HEK293 (cell line): Measurements from ENCODE around the gene PRKAG2.

Experiments used
- CTCF ChIA-PET: fragments of 350-600 bp; formaldehyde crosslinking; extraction: SDS; loops from one replicate; lab custom pipeline; 2021; ENCODE audit warnings: antibody characterized with exemption; lab: Yijun Ruan, JAX
- POLR2A ChIA-PET: fragments of 300-600 bp; formaldehyde crosslinking; extraction: SDS; loops from one replicate; lab custom pipeline; 2020; ENCODE audit warnings: antibody characterized with exemption, inconsistent platforms; lab: Yijun Ruan, JAX
- H3K27ac ChIP-seq: fragments of 200-500 bp; sonication (Bioruptor generic); 2 replicates; pipeline ENCODE4 v1.5.1; 2014; ENCODE audit warnings: low read depth, low read length, control low read depth, inconsistent platforms; ENCODE audit errors: extremely low read depth
- H3K36me3 ChIP-seq, 2 experiments: fragments of 200-500 bp in 1 of 2; sonication (Bioruptor generic) in 1 of 2; 1 replicate in 1 of 2; 2 replicates in 1 of 2; pipeline ENCODE4 v1.5.1; 2014 to 2017; ENCODE audit warnings: inconsistent platforms in 2 of 2, low read length in 2 of 2; ENCODE audit not compliant: control insufficient read depth in 2 of 2, insufficient read depth in 1 of 2
- H3K4me1 ChIP-seq: fragments of 200-500 bp; sonication (Bioruptor generic); 2 replicates; pipeline ENCODE4 v1.5.1; 2014; ENCODE audit warnings: mild to moderate bottlenecking, low read length, inconsistent platforms; ENCODE audit not compliant: control insufficient read depth, insufficient read depth
- H3K4me3 ChIP-seq: 2 replicates; pipeline ENCODE4 v1.5.1; 2011; ENCODE audit warnings: low read depth, mild to moderate bottlenecking, control low read depth, low read length, moderate library complexity
- H3K9me3 ChIP-seq: fragments of 200-500 bp; sonication (Bioruptor generic); 2 replicates; pipeline ENCODE4 v1.5.1; 2014; ENCODE audit warnings: low read depth, low read length, inconsistent platforms; ENCODE audit not compliant: control insufficient read depth, insufficient read depth
- GFI1B ChIP-seq: fragments of 450-650 bp; formaldehyde crosslinking; IDR thresholded peaks from 2 replicates; pipeline ENCODE4 v1.5.1; 2016; ENCODE audit warnings: missing biosample characterization, missing genetic modification characterization
- GLI2 ChIP-seq: fragments of 450-650 bp; formaldehyde crosslinking; IDR thresholded peaks from 2 replicates; pipeline ENCODE4; 2017; ENCODE audit warnings: missing biosample characterization, missing genetic modification characterization, low read depth, borderline replicate concordance
- GLIS1 ChIP-seq: fragments of 450-650 bp; formaldehyde crosslinking; IDR thresholded peaks from 2 replicates; pipeline ENCODE4 v1.5.1; 2016; ENCODE audit warnings: missing biosample characterization, missing genetic modification characterization
- GLIS2 ChIP-seq: fragments of 450-650 bp; formaldehyde crosslinking; IDR thresholded peaks from 2 replicates; pipeline ENCODE4 v1.5.1; 2016; ENCODE audit warnings: missing biosample characterization, missing genetic modification characterization
- INSM2 ChIP-seq: fragments of 450-650 bp; formaldehyde crosslinking; IDR thresholded peaks from 2 replicates; pipeline ENCODE4 v1.5.1; 2016; ENCODE audit warnings: missing biosample characterization, missing genetic modification characterization
- KLF17 ChIP-seq: fragments of 450-650 bp; formaldehyde crosslinking; IDR thresholded peaks from 2 replicates; pipeline ENCODE4 v1.5.1; 2016; ENCODE audit warnings: missing biosample characterization, missing genetic modification characterization
- OSR2 ChIP-seq: fragments of 450-650 bp; formaldehyde crosslinking; IDR thresholded peaks from 2 replicates; pipeline ENCODE4 v1.5.1; 2016; ENCODE audit warnings: missing biosample characterization, missing genetic modification characterization
- SP2 ChIP-seq: fragments of 450-650 bp; formaldehyde crosslinking; IDR thresholded peaks from 2 replicates; pipeline ENCODE4 v1.5.1; 2016; ENCODE audit warnings: missing biosample characterization, missing genetic modification characterization
- ZBTB8A ChIP-seq: fragments of 450-650 bp; formaldehyde crosslinking; IDR thresholded peaks from 2 replicates; pipeline ENCODE4 v1.5.1; 2016; ENCODE audit warnings: missing biosample characterization, missing genetic modification characterization
- ZFP3 ChIP-seq: fragments of 450-650 bp; formaldehyde crosslinking; IDR thresholded peaks from 2 replicates; pipeline ENCODE4 v1.5.1; 2016; ENCODE audit warnings: low read depth, missing biosample characterization, missing genetic modification characterization
- ZFP37 ChIP-seq: fragments of 450-650 bp; formaldehyde crosslinking; IDR thresholded peaks from 2 replicates; pipeline ENCODE4 v1.5.1; 2016; ENCODE audit warnings: missing biosample characterization, missing genetic modification characterization
- ZNF10 ChIP-seq: fragments of 450-650 bp; formaldehyde crosslinking; IDR thresholded peaks from 2 replicates; pipeline ENCODE4 v1.5.1; 2017; ENCODE audit warnings: missing biosample characterization, missing genetic modification characterization
- ZNF112 ChIP-seq: fragments of 450-650 bp; formaldehyde crosslinking; IDR thresholded peaks from 2 replicates; pipeline ENCODE4 v1.5.0; 2017; ENCODE audit warnings: missing biosample characterization, missing genetic modification characterization
- ZNF133 ChIP-seq: fragments of 450-650 bp; formaldehyde crosslinking; IDR thresholded peaks from 2 replicates; pipeline ENCODE4 v1.5.1; 2016; ENCODE audit warnings: missing biosample characterization, missing genetic modification characterization
- ZNF138 ChIP-seq: fragments of 450-650 bp; formaldehyde crosslinking; IDR thresholded peaks from 2 replicates; pipeline ENCODE4 v1.5.1; 2016; ENCODE audit warnings: missing biosample characterization, missing genetic modification characterization, borderline replicate concordance
- ZNF211 ChIP-seq: fragments of 450-650 bp; formaldehyde crosslinking; IDR thresholded peaks from 2 replicates; pipeline ENCODE4 v1.5.1; 2016; ENCODE audit warnings: low read depth, missing biosample characterization, missing genetic modification characterization
- ZNF23 ChIP-seq: fragments of 450-650 bp; formaldehyde crosslinking; IDR thresholded peaks from 2 replicates; pipeline ENCODE4 v1.5.1; 2016; ENCODE audit warnings: missing biosample characterization, missing genetic modification characterization, borderline replicate concordance
- ZNF292 ChIP-seq: fragments of 450-650 bp; formaldehyde crosslinking; IDR thresholded peaks from 2 replicates; pipeline ENCODE4 v1.5.1; 2016; ENCODE audit warnings: low read depth, missing biosample characterization, missing genetic modification characterization, borderline replicate concordance
- ZNF341 ChIP-seq: fragments of 450-650 bp; formaldehyde crosslinking; IDR thresholded peaks from 2 replicates; pipeline ENCODE4; 2016; ENCODE audit warnings: low read depth, missing biosample characterization, missing genetic modification characterization
- ZNF354C ChIP-seq: fragments of 450-650 bp; formaldehyde crosslinking; IDR thresholded peaks from 2 replicates; pipeline ENCODE4 v1.5.1; 2016; ENCODE audit warnings: missing biosample characterization, missing genetic modification characterization, low read depth, borderline replicate concordance
- ZNF394 ChIP-seq: fragments of 450-650 bp; formaldehyde crosslinking; IDR thresholded peaks from 2 replicates; pipeline ENCODE4 v1.5.1; 2016; ENCODE audit warnings: missing biosample characterization, missing genetic modification characterization, mild to moderate bottlenecking, moderate library complexity, borderline replicate concordance
- ZNF426 ChIP-seq: fragments of 450-650 bp; formaldehyde crosslinking; IDR thresholded peaks from 2 replicates; pipeline ENCODE4 v1.5.1; 2017; ENCODE audit warnings: missing biosample characterization, missing genetic modification characterization, mild to moderate bottlenecking, inconsistent platforms, moderate library complexity
- ZNF529 ChIP-seq: fragments of 450-650 bp; formaldehyde crosslinking; IDR thresholded peaks from 2 replicates; pipeline ENCODE4 v1.5.1; 2017; ENCODE audit warnings: missing genetic modification characterization, missing biosample characterization; ENCODE audit not compliant: insufficient replicate concordance
- ZNF530 ChIP-seq: fragments of 450-650 bp; formaldehyde crosslinking; IDR thresholded peaks from 2 replicates; pipeline ENCODE4 v1.5.1; 2016; ENCODE audit warnings: low read depth, missing biosample characterization, missing genetic modification characterization
- ZNF549 ChIP-seq: fragments of 450-650 bp; IDR thresholded peaks from 2 replicates; pipeline ENCODE4 v1.5.1; 2018; ENCODE audit warnings: missing biosample characterization, missing genetic modification characterization, mild to moderate bottlenecking, inconsistent platforms, moderate library complexity
- ZNF558 ChIP-seq: fragments of 450-650 bp; formaldehyde crosslinking; IDR thresholded peaks from 2 replicates; pipeline ENCODE4 v1.5.1; 2016; ENCODE audit warnings: missing biosample characterization, missing genetic modification characterization
- ZNF626 ChIP-seq: fragments of 450-650 bp; sonication (Bioruptor Pico); formaldehyde crosslinking; IDR thresholded peaks from 2 replicates; pipeline ENCODE4 v1.5.1; 2018; ENCODE audit warnings: missing biosample characterization, missing genetic modification characterization, inconsistent platforms
- ZNF830 ChIP-seq: fragments of 450-650 bp; IDR thresholded peaks from 2 replicates; pipeline ENCODE4 v1.5.0; 2018; ENCODE audit warnings: missing biosample characterization, missing genetic modification characterization, low read depth, mild to moderate bottlenecking, moderate library complexity
- ZSCAN23 ChIP-seq: fragments of 450-650 bp; formaldehyde crosslinking; IDR thresholded peaks from 2 replicates; pipeline ENCODE4 v1.5.1; 2016; ENCODE audit warnings: missing biosample characterization, missing genetic modification characterization
- ZSCAN30 ChIP-seq: fragments of 450-650 bp; IDR thresholded peaks from 2 replicates; pipeline ENCODE4 v1.5.1; 2018; ENCODE audit warnings: missing biosample characterization, mild to moderate bottlenecking, missing genetic modification characterization, moderate library complexity

PRKAG2 gene

GRCh38 chr7:151729521-151729921 is 147.4 kb downstream of the PRKAG2 start:
- Histone ChIP-seq H3K9me3 (no peaks in the 10 kb centered on the region), H3K4me3 (no peak overlapping the region), H3K27ac (no peak overlapping the region), H3K4me1 (0 out of 2 replicates have a peak, but pooled peaks cover 3% of the 10 kb centered on the region), H3K36me3 (no peaks in the 10 kb centered on the region)
- POLR2A ChIA-PET, result no interaction called here
- CTCF ChIA-PET, result interaction anchor here (0.6 to 1.2 kb wide), 3 partner anchors 21 to 32 kb away, joined by 3 to 5 read pairs (median 4); no protein-coding TSS in a partner anchor
- TF ChIP-seq ZSCAN30 (tag by site-specific recombination) (no peak), ZNF426 (tag by site-specific recombination) (no peak), SP2 (tag by site-specific recombination) (no peak), ZNF558 (no peak), INSM2 (tag by site-specific recombination) (no peak), ZNF529 (tag by site-specific recombination) (no peak)

- Histone ChIP-seq H3K4me3 (no peak overlapping the region), H3K9me3 (no peaks in the 10 kb centered on the region), H3K27ac (no peak overlapping the region), H3K4me1 (0 out of 2 replicates have a peak, but pooled peaks cover 3% of the 10 kb centered on the region), H3K36me3 (no peaks in the 10 kb centered on the region)
- POLR2A ChIA-PET, result no interaction called here
- no peak for TF ChIP-seq ZNF341 (tag by site-specific recombination)
- TF ChIP-seq ZNF830 (tag by site-specific recombination), result no peak
- TF ChIP-seq ZFP3, result no peak
- TF ChIP-seq GFI1B (tag by site-specific recombination), result no peak
- TF ChIP-seq ZNF549 (tag by site-specific recombination), result no peak
- no peak for TF ChIP-seq KLF17
- TF ChIP-seq GLIS1, result no peak
- TF ChIP-seq ZNF10 (tag by site-specific recombination), result no peak
- TF ChIP-seq ZNF394 (tag by site-specific recombination), result no peak
- TF ChIP-seq ZNF133 (tag by site-specific recombination), result no peak
- TF ChIP-seq ZNF211 (tag by site-specific recombination), result no peak
- no peak for TF ChIP-seq ZBTB8A (tag by site-specific recombination)
- no peak for TF ChIP-seq ZNF112 (tag by site-specific recombination)
- TF ChIP-seq ZNF530 (tag by site-specific recombination), result no peak
- no peak for TF ChIP-seq OSR2
- no peak for TF ChIP-seq ZFP37 (tag by site-specific recombination)
- CTCF ChIA-PET, result interaction anchor here (0.6 to 1.2 kb wide), 2 partner anchors 20 to 30 kb away, joined by 4 to 5 read pairs; no protein-coding TSS in a partner anchor
Observed at GRCh38 chr7:151728746-151729145, 148.2 kb downstream of the PRKAG2 start.

DNA sequence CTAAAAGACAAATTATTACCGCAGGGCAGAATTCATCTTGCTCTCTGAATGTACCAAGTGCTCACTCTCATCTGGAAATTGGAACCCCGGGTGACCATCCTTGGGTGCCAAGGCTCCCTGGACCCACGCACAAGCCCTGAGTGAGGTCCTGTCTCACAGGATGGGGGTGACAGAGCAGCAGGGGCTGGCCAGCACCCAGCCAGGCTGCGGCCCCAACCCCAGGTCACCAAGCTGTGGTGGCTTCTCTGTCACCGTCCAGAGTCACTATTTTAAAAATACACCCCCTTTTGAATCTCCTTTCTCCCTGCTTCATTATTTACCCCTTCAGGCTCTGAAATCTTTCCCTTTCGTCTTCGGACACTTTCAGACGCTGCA is 148.6 kb downstream of the PRKAG2 start:
- Histone ChIP-seq H3K9me3 (no peaks in the 10 kb centered on the region), H3K27ac (no peak overlapping the region), H3K4me1 (0 out of 2 replicates have a peak, but pooled peaks cover 3% of the 10 kb centered on the region), H3K4me3 (no peak overlapping the region), H3K36me3 (no peaks in the 10 kb centered on the region)
- POLR2A ChIA-PET, result interaction anchor here (0.6 to 1.3 kb wide), 2 partner anchors 8 to 268 kb away, joined by 3 to 10 read pairs; no protein-coding TSS in a partner anchor
- CTCF ChIA-PET, result interaction anchor here (1.0 to 1.2 kb wide), 2 partner anchors 31 to 97 kb away, joined by 4 read pairs; no protein-coding TSS in a partner anchor
- TF ChIP-seq ZNF292 (tag by site-specific recombination), result no peak
- TF ChIP-seq ZSCAN23, result no peak
- no peak for TF ChIP-seq GLI2 (tag by site-specific recombination)
- no peak for TF ChIP-seq GLIS2 (tag by site-specific recombination)
- no peak for TF ChIP-seq ZNF23 (tag by site-specific recombination)
- TF ChIP-seq ZNF626 (tag by site-specific recombination), result no peak
- no peak for TF ChIP-seq ZNF138
- no peak for TF ChIP-seq ZNF354C (tag by site-specific recombination)
